CD4-positive, alpha-beta T cell (primary cell): ENCODE measurements around the gene PRR14. TPM values are rescaled to one million over a fixed set of nuclear protein-coding genes. Genes with fewer than 3 reads are reported as not detected.
"Not testable (repeated sequence)": the region's sequence is repeated elsewhere in the genome, so short reads cannot be mapped to it uniquely, and the experiment has no call there.

Experiments used
- ATAC-seq: fragments of 200-7000 bp; cut with Tn5 transposase; one replicate; pipeline ENCODE4 v1.10.0; 2022; ENCODE audit warnings: mild to moderate bottlenecking; ENCODE audit not compliant: poor library complexity
- CTCF ChIA-PET: fragments of 350-600 bp; sonication (Branson Sonifier 250); formaldehyde crosslinking; loops from one replicate; lab custom pipeline; 2021; ENCODE audit warnings: antibody characterized with exemption, inconsistent platforms; lab: Charles Lee
- POLR2A ChIA-PET: fragments of 350-600 bp; sonication (Branson Sonifier 250); formaldehyde crosslinking; loops from one replicate; lab custom pipeline; 2021; ENCODE audit warnings: antibody characterized with exemption, inconsistent platforms; lab: Charles Lee
- DNase-seq, 14 experiments: peaks; one replicate each; pipeline ENCODE4 v3.0.0-alpha.2; 2013 to 2020; ENCODE audit warnings: mixed read lengths in 2 of 14
- H3K27ac ChIP-seq, 2 donors: one replicate each; pipeline versions ENCODE4 v1.5.1 to v1.7.0; 2013; ENCODE audit warnings: low read length in 2 of 2, low read depth in 1 of 2, mild to moderate bottlenecking in 1 of 2
- H3K27me3 ChIP-seq, 2 experiments: 1 replicate in 1 of 2; 2 replicates in 1 of 2; pipeline versions ENCODE4 v1.6.1 to v1.7.0; 2013; ENCODE audit warnings: low read length in 2 of 2, control low read depth in 1 of 2, mild to moderate bottlenecking in 1 of 2, moderate library complexity in 1 of 2; ENCODE audit not compliant: insufficient read depth in 2 of 2, control insufficient read depth in 1 of 2
- H3K36me3 ChIP-seq: one replicate; pipeline ENCODE4 v1.6.1; 2013; ENCODE audit warnings: low read length, control low read depth; ENCODE audit not compliant: insufficient read depth
- H3K4me1 ChIP-seq: one replicate; pipeline ENCODE4 v1.6.1; 2013; ENCODE audit warnings: low read length, control low read depth; ENCODE audit not compliant: insufficient read depth
- H3K4me3 ChIP-seq: one replicate; pipeline ENCODE4 v1.5.1; 2013; ENCODE audit warnings: mild to moderate bottlenecking, low read length, moderate library complexity
- H3K9me3 ChIP-seq, 2 experiments: 1 replicate in 1 of 2; 2 replicates in 1 of 2; pipeline versions ENCODE4 v1.6.1 to v1.7.0; 2013; ENCODE audit warnings: low read length in 2 of 2, mild to moderate bottlenecking in 2 of 2, control low read depth in 1 of 2, moderate library complexity in 1 of 2; ENCODE audit not compliant: control insufficient read depth in 1 of 2, insufficient read depth in 1 of 2
- H3K27ac Mint-ChIP-seq: one replicate; pipeline ENCODE4 v1.8.0; 2020; ENCODE audit warnings: mixed read lengths
- H3K27me3 Mint-ChIP-seq: one replicate; pipeline ENCODE4 v1.8.0; 2021; ENCODE audit warnings: mixed read lengths
- H3K36me3 Mint-ChIP-seq: one replicate; pipeline ENCODE4 v1.8.0; 2021; ENCODE audit warnings: low read depth, mixed read lengths
- H3K4me1 Mint-ChIP-seq: one replicate; pipeline ENCODE4 v1.8.0; 2021; ENCODE audit warnings: low read depth, mixed read lengths
- H3K4me3 Mint-ChIP-seq: one replicate; pipeline ENCODE4 v1.8.0; 2020; ENCODE audit warnings: mild to moderate bottlenecking, mixed read lengths
- H3K9me3 Mint-ChIP-seq: one replicate; pipeline ENCODE4 v1.8.0; 2020; ENCODE audit warnings: mixed read lengths
- intact Hi-C, 2 experiments: fragments of 100-400 bp; cut with DNase I in 1 of 2; cut with micrococcal nuclease in 1 of 2; formaldehyde crosslinking; loops; one replicate each; pipeline versions ENCODE4 v1.15.1 to v1.9.0; 2023 to 2025; cut with DNase I, micrococcal nuclease
- total RNA-seq, 174 experiments: library from RNA in 2 of 174; stranded (reverse) in 2 of 174; gene quantifications; one replicate each; pipeline ENCODE4 v1.2.3 and lab custom pipeline; 2021 to 2026
- TF ChIP-seq, protein P1 (sequence below): fragments of 200-600 bp; IDR thresholded peaks from one replicate; pipeline ENCODE4 v1.8.0; 2022; ENCODE audit warnings: antibody characterized with exemption, mild to moderate bottlenecking

PRR14 gene
- total RNA-seq, 2 experiments from 2014 or later: 50.2 to 51.7 TPM

DNA sequence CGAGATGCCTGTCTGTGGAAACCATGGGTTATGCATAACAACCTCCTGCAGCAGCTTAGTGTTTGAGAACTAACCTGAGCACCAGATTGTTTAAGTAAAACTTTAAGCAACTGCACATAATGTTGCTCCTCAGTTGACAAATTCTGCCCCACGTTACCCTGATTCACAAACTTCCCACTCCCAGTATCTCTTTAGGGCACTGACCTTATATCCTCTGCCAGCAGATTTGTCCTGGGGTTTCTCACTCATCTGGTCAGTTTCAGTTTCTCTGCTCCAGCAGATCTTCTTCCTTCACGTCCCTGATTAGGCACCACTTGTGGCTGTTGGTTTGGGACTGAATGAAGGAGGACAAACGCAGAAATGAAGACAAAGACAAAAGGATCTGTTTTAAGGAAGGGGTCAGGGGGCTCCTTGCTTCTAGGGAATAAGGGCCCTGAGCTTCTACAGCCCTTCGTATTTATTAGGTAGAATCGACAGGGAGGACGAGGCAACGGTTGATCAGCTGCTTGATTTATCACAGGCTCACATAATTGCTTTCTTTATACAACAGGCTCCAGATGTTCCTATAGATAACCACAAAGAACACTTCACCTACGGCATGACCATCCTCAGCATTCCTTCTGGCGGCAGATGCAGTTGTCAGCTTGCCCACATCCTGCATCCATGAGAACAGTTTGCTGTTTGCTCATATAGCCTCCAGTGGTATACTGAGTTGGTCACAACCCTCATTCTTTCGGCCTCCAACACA is 27.1 kb upstream of the PRR14 start:
- TF ChIP-seq, protein P1, sequence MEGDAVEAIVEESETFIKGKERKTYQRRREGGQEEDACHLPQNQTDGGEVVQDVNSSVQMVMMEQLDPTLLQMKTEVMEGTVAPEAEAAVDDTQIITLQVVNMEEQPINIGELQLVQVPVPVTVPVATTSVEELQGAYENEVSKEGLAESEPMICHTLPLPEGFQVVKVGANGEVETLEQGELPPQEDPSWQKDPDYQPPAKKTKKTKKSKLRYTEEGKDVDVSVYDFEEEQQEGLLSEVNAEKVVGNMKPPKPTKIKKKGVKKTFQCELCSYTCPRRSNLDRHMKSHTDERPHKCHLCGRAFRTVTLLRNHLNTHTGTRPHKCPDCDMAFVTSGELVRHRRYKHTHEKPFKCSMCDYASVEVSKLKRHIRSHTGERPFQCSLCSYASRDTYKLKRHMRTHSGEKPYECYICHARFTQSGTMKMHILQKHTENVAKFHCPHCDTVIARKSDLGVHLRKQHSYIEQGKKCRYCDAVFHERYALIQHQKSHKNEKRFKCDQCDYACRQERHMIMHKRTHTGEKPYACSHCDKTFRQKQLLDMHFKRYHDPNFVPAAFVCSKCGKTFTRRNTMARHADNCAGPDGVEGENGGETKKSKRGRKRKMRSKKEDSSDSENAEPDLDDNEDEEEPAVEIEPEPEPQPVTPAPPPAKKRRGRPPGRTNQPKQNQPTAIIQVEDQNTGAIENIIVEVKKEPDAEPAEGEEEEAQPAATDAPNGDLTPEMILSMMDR: no peak
- H3K4me1 ChIP-seq: peaks cover 3% of the 10 kb centered on the region
- Mint-ChIP-seq H3K9me3 (no peaks in the 10 kb centered on the region), H3K36me3 (no peaks in the 10 kb centered on the region), H3K27me3 (no peaks in the 10 kb centered on the region), H3K27ac (no peak overlapping the region), H3K4me3 (no peak overlapping the region), H3K4me1 (peaks cover 3% of the 10 kb centered on the region)
- no peaks in the 10 kb centered on the region for H3K27me3 ChIP-seq
- H3K4me3 ChIP-seq: no peak overlapping the region
- intact Hi-C loops: no loop called here
- POLR2A ChIA-PET: no interaction called here
- CTCF ChIA-PET: no interaction called here
- DNase-seq (no peak), ATAC-seq (no peak)
- no peaks in the 10 kb centered on the region for H3K36me3 ChIP-seq
- H3K9me3 ChIP-seq: peaks cover 0 to 3% of the 10 kb centered on the region in 2 experiments
- no peak overlapping the region for H3K27ac ChIP-seq

DNA sequence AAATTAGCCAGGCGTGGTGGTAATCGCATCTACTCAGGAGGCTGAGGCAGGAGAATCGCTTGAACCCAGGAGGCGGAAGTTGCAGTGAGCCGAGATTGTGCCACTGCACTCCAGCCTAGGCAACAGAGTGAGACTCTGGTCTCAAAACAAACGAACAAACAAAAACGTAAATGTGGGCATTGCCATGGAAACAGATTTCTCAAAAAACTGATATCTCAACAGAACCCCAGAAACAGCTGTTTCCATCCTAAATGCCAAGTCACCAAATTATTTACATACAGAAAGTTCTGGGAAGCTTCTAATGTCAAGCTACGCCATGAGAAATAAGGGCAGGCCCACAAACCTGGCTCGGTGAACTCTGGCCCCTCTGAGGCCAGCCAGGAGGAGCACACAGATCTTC is 24.5 kb upstream of the PRR14 start:
- H3K4me1 Mint-ChIP-seq: peaks cover 6% of the 10 kb centered on the region
- intact Hi-C loops: no loop called here
- Histone ChIP-seq H3K36me3 (no peaks in the 10 kb centered on the region), H3K9me3 (peaks cover 0 to 3% of the 10 kb centered on the region in 2 experiments), H3K4me3 (no peak overlapping the region), H3K27ac (no peak overlapping the region), H3K27me3 (no peaks in the 10 kb centered on the region), H3K4me1 (peaks cover 4% of the 10 kb centered on the region)
- no peaks in the 10 kb centered on the region for H3K27me3 Mint-ChIP-seq
- TF ChIP-seq, protein P1: no peak
- no peak for ATAC-seq
- no peak overlapping the region for H3K27ac Mint-ChIP-seq
- H3K4me3 Mint-ChIP-seq: no peak overlapping the region
- H3K36me3 Mint-ChIP-seq: no peaks in the 10 kb centered on the region
- CTCF ChIA-PET: interaction anchor here (1.0 to 1.2 kb wide), 2 partner anchors 11 to 28 kb away, joined by 3 read pairs; no protein-coding TSS in a partner anchor
- no peak for DNase-seq
- no peaks in the 10 kb centered on the region for H3K9me3 Mint-ChIP-seq
- POLR2A ChIA-PET: no interaction called here

DNA sequence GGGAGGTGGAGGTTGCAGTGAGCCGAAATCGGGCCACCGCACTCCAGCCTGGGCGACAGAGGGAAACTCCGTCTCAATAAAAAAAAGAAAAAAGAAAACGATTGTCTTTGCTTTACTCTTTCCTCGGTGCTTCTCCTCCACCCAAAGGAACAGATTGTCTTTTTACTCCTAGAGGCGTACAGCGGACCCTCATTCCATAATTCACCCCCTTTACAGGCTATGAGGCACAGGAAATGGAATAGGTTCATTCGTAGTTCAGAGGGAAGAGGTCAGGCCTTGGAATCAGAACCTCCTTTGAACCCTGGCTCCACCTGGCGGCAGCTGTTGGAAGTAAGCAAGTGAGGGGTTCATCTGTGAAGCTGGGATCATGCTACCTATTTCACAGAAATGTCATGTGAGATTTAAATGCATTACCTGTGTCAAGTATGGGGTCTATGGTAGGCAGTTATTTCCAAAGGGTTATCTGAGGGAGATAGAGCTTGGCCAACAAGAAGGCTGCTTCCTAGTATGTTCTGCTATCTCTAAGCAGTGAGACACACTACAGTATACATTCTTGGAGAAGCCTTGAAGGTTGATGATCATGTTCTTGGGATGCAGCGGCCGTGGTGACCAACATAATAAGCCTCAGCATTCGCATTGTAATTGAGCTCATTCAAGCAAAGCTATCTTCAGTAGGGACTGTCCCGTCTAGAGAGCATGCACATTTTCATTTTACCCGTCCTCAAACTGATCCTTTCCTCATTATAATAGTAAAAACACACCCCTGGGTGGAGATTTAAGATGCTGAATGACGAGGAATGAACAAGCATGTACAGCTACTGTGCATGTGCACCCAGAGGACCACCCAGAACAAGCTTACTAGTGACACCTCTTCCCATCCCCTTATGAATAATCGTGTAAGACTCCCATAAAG is 21.9 kb upstream of the PRR14 start:
- H3K27ac Mint-ChIP-seq: peak overlapping the region; percentile 71
- POLR2A ChIA-PET: interaction anchor here (0.8 to 1.8 kb wide), 10 partner anchors 9 to 211 kb away, joined by 3 to 8 read pairs (median 4); partner anchors contain the start of genes DCTPP1, FBRS, PRR14 and ZNF689

DNA sequence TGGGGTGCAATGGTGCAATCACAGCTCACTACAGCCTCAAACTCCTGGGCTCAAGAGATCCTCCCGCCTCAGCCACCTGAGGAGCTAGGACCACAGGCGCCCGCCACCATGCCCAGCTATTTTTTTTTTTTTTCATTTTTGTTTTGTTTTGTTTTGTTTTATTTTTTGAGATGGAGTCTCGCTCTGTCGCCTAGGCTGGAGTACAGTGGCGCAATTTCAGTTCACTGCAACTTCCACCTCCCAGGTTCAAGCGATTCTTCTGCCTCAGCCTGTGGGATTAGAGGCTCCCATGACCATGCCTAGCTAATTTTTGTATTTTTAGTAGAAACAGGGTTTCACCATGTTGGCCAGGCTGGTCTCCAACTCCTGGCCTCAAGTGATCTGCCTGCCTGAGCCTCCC is 18.3 kb upstream of the PRR14 start:
- DNase-seq, H3K27ac Mint-ChIP-seq, H3K36me3 ChIP-seq, H3K9me3 Mint-ChIP-seq, H3K4me3 Mint-ChIP-seq, H3K27me3 ChIP-seq, ATAC-seq, POLR2A ChIA-PET, H3K4me3 ChIP-seq, H3K9me3 ChIP-seq, H3K27me3 Mint-ChIP-seq, H3K36me3 Mint-ChIP-seq, H3K27ac ChIP-seq: not testable (repeated sequence)
- peaks cover 23% of the 10 kb centered on the region for H3K4me1 ChIP-seq
- CTCF ChIA-PET: interaction anchor here (1.1 kb wide), 1 partner anchor 202 kb away, joined by 4 read pairs; the partner anchor contains the start of gene DCTPP1
- peaks cover 23% of the 10 kb centered on the region for H3K4me1 Mint-ChIP-seq
- intact Hi-C loops: loop anchor here (5.0 to 10.0 kb wide), 5 partner anchors 75 to 588 kb away; partner anchors contain the start of genes ALDOA (in 1 of the 2), SEPHS2 (in 1 of the 2), ZNF747 (in 1 of the 2) and ZNF764 (in 1 of the 2)

More for the DNA sequence above, 21.9 kb upstream of the PRR14 start:
- TF ChIP-seq, protein P1: peak; percentile 90
- no peaks in the 10 kb centered on the region for H3K27me3 Mint-ChIP-seq
- H3K4me3 ChIP-seq: peak overlapping the region; percentile 29
- intact Hi-C loops: loop anchor here (1.0 to 2.0 kb wide), 4 partner anchors 18 to 198 kb away; partner anchors contain the start of genes ZNF689 (in 2 of the 2), DCTPP1 (in 1 of the 2) and ZNF785 (in 1 of the 2)
- H3K9me3 ChIP-seq: peaks cover 0 to 3% of the 10 kb centered on the region in 2 experiments
- peak overlapping the region; percentile 59 for H3K4me3 Mint-ChIP-seq
- peak; percentile 99 for ATAC-seq
- no peaks in the 10 kb centered on the region for H3K9me3 Mint-ChIP-seq
- peak; percentile 78 to 93 (median 87) for DNase-seq
- H3K36me3 Mint-ChIP-seq: no peaks in the 10 kb centered on the region
- H3K27ac ChIP-seq: no peak overlapping the region
- H3K4me1 Mint-ChIP-seq: peaks cover 9% of the 10 kb centered on the region
- no peaks in the 10 kb centered on the region for H3K36me3 ChIP-seq
- no peaks in the 10 kb centered on the region for H3K27me3 ChIP-seq
- CTCF ChIA-PET: interaction anchor here (0.6 to 2.0 kb wide), 20 partner anchors 9 to 537 kb away, joined by 3 to 15 read pairs (median 4); partner anchors contain the start of genes DCTPP1, PRR14, ZNF688 and ZNF747
- H3K4me1 ChIP-seq: peaks cover 13% of the 10 kb centered on the region
